Peyer's patch (tissue), 4 donors: ENCODE measurements around the gene HADHA.

Source experiments
- POLR2A ChIP-seq, 2 donors: fragments of 450-650 bp; IDR thresholded peaks; one replicate each; pipeline ENCODE4 v1.5.1; 2017; ENCODE audit warnings: antibody characterized with exemption in 2 of 2, mild to moderate bottlenecking in 2 of 2, moderate library complexity in 2 of 2
- TF ChIP-seq, protein P1 (sequence below), 6 experiments: fragments of 450-650 bp in 4 of 6; fragments of 200-600 bp in 2 of 6; sonication (generic) in 1 of 6; IDR thresholded peaks; one replicate each; pipeline ENCODE4 v1.5.1; 2017 to 2019; ENCODE audit warnings: antibody characterized with exemption in 6 of 6, mild to moderate bottlenecking in 3 of 6, moderate library complexity in 1 of 6

DNA sequence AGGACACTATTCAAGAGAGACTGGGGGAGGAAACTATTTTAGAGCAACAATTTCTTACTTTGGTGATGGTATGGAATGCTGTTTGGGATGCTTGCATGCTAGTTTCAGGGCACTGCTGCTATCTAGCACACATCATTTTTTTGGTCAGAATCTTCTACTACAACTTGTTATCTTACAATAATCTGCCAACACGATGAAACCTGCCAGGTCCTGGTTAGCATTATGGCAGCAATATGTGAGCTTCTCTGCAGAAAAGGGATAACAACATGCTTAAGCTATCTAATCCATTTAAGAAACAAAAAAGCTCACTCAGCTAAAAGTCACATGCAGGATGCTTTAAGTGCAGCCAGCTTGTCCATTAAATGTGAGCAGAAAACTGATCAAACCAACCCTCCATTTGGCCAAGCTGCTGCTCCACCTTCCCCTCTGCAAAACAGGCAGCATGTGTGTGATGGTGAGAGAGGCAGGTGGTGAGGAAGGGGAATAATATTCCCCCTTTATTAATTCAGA is 41.4 kb downstream of the HADHA start:
- no peak for TF ChIP-seq POLR2A (IDR thresholded peaks at IDR 0.05)
- TF ChIP-seq, protein P1, sequence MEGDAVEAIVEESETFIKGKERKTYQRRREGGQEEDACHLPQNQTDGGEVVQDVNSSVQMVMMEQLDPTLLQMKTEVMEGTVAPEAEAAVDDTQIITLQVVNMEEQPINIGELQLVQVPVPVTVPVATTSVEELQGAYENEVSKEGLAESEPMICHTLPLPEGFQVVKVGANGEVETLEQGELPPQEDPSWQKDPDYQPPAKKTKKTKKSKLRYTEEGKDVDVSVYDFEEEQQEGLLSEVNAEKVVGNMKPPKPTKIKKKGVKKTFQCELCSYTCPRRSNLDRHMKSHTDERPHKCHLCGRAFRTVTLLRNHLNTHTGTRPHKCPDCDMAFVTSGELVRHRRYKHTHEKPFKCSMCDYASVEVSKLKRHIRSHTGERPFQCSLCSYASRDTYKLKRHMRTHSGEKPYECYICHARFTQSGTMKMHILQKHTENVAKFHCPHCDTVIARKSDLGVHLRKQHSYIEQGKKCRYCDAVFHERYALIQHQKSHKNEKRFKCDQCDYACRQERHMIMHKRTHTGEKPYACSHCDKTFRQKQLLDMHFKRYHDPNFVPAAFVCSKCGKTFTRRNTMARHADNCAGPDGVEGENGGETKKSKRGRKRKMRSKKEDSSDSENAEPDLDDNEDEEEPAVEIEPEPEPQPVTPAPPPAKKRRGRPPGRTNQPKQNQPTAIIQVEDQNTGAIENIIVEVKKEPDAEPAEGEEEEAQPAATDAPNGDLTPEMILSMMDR (IDR thresholded peaks at IDR 0.05) = no peak
